ENCODE data around the gene PMF1.

The PMF1 gene

DNA sequence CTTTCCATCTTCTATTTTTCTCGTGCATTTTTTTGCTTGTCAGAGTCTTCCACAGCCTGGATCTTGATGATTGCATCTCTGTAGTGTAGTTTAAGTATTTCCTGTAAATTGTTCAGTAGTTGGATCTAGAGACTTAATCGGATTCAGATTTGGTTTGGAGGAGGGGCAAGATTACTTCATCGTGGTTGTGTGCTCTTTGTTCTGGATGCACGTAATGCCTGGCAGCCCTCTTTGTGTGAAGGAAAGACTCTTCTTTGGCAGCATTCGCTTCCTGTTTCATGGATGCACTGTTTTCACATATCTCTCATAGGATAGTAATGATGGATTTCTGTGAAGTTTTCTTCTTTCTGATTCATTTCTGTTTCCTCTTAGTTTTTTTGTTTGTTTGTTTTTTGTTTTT, 45.3 kb upstream of the PMF1 start:
- TF ChIP-seq TAF1 (IDR thresholded peaks at IDR 0.05; ENCODE audit: borderline replicate concordance, insufficient read depth, low read length) (no peak), SIN3A (IDR thresholded peaks at IDR 0.05; ENCODE audit: borderline replicate concordance, insufficient read depth, low read length) (no peak), FOXP2 (optimal IDR thresholded peaks at IDR 0.05; ENCODE audit: borderline replicate concordance, extremely low read depth, extremely low read length, insufficient read depth) (no peak), POLR2AphosphoS5 (IDR thresholded peaks at IDR 0.05; ENCODE audit: low read depth, low read length) (no peak)
- TF ChIP-seq, protein P1, sequence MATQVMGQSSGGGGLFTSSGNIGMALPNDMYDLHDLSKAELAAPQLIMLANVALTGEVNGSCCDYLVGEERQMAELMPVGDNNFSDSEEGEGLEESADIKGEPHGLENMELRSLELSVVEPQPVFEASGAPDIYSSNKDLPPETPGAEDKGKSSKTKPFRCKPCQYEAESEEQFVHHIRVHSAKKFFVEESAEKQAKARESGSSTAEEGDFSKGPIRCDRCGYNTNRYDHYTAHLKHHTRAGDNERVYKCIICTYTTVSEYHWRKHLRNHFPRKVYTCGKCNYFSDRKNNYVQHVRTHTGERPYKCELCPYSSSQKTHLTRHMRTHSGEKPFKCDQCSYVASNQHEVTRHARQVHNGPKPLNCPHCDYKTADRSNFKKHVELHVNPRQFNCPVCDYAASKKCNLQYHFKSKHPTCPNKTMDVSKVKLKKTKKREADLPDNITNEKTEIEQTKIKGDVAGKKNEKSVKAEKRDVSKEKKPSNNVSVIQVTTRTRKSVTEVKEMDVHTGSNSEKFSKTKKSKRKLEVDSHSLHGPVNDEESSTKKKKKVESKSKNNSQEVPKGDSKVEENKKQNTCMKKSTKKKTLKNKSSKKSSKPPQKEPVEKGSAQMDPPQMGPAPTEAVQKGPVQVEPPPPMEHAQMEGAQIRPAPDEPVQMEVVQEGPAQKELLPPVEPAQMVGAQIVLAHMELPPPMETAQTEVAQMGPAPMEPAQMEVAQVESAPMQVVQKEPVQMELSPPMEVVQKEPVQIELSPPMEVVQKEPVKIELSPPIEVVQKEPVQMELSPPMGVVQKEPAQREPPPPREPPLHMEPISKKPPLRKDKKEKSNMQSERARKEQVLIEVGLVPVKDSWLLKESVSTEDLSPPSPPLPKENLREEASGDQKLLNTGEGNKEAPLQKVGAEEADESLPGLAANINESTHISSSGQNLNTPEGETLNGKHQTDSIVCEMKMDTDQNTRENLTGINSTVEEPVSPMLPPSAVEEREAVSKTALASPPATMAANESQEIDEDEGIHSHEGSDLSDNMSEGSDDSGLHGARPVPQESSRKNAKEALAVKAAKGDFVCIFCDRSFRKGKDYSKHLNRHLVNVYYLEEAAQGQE (IDR thresholded peaks at IDR 0.05; ENCODE audit: insufficient read depth in 1 of 2, low read depth in 2 of 2, low read length in 2 of 2), result no peak

DNA sequence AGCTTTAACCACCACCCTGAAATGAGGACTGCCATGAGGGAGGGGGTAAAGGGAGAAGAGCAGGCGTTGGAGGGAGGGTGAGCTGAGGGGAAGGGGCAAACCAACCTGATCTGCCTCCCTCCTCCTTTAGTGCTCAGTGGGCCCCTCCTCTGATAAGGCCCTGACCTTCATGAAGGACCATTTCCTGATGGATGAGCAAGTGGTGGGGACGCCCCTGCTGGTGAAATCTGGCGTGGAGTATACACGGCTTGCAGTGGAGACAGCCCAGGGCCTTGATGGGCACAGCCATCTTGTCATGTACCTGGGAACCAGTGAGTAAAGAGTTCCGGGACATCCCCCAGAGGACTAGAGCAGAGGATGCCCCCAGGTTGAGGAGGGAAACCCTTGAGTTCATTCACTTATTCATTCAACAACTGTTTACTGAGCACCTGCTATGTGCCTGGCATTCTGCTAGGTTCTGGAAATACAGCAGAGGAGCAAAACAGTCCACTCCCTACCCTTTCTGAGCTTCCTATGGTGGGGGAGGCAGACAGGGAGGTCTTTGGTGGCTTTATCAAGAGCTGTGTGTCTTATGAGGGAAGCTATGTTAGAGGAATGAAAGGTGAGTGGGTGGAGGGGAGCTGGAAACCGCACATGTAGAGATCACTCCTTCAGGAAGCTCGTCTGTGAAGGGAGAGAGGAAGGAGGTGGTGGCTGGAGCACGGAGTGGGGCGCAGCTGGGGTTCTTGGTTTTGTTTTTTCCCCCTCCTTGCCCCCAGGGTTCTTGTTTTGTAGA, 39.9 kb upstream of the PMF1 start:
- TF ChIP-seq, protein P1 (IDR thresholded peaks at IDR 0.05; ENCODE audit: insufficient read depth in 1 of 2, low read depth in 2 of 2, low read length in 2 of 2), result no peak
- TF ChIP-seq POLR2AphosphoS5 (IDR thresholded peaks at IDR 0.05; ENCODE audit: low read depth, low read length) (no peak), FOXP2 (optimal IDR thresholded peaks at IDR 0.05; ENCODE audit: borderline replicate concordance, extremely low read depth, extremely low read length, insufficient read depth) (no peak), SIN3A (IDR thresholded peaks at IDR 0.05; ENCODE audit: borderline replicate concordance, insufficient read depth, low read length) (no peak), TAF1 (IDR thresholded peaks at IDR 0.05; ENCODE audit: borderline replicate concordance, insufficient read depth, low read length) (no peak)

DNA sequence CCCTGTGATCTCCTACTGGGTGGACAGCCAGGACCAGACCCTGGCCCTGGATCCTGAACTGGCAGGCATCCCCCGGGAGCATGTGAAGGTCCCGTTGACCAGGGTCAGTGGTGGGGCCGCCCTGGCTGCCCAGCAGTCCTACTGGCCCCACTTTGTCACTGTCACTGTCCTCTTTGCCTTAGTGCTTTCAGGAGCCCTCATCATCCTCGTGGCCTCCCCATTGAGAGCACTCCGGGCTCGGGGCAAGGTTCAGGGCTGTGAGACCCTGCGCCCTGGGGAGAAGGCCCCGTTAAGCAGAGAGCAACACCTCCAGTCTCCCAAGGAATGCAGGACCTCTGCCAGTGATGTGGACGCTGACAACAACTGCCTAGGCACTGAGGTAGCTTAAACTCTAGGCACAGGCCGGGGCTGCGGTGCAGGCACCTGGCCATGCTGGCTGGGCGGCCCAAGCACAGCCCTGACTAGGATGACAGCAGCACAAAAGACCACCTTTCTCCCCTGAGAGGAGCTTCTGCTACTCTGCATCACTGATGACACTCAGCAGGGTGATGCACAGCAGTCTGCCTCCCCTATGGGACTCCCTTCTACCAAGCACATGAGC, 36.1 kb upstream of the PMF1 start:
- TF ChIP-seq FOXP2 (optimal IDR thresholded peaks at IDR 0.05; ENCODE audit: borderline replicate concordance, extremely low read depth, extremely low read length, insufficient read depth), result no peak

DNA sequence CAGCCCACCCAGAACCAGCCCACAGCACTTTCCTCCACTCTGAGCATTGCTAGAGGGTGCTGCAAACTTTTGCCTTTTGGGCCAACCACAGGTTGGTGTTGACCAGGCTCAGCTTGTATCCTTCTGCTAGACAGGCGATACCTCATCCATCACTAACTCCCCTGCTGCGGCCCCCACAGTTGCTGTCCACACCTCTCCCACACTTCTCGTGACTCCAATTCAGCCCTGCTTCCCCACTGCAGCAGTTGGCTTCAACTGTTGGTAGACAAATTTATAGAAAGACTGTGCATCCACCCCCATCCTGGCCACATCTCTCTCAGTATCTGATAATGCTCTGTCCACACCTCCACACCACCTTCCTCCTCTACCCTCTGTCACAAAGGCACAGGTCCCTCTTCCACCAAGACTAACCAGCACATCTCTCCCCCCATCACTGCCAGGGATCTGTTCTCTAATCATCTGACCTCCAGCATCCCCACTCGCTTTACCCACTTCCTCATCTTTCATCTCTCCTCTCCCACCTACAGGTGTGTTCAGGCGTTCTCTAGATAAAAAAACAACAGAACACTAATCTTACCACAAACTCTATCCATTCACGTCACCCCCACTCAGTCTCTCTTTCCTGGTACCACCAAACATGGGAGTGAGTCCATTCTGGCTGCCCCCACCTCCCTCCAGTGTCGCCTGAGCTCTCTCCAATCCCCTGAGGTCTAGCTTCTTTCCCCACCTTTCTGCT, 34.7 kb upstream of the PMF1 start:
- no peak for TF ChIP-seq SIN3A (IDR thresholded peaks at IDR 0.05; ENCODE audit: borderline replicate concordance, insufficient read depth, low read length)
- TF ChIP-seq FOXP2 (optimal IDR thresholded peaks at IDR 0.05; ENCODE audit: borderline replicate concordance, extremely low read depth, extremely low read length, insufficient read depth), result no peak
- TF ChIP-seq TAF1 (IDR thresholded peaks at IDR 0.05; ENCODE audit: borderline replicate concordance, insufficient read depth, low read length), result no peak
- TF ChIP-seq, protein P1 (IDR thresholded peaks at IDR 0.05; ENCODE audit: insufficient read depth in 1 of 2, low read depth in 2 of 2, low read length in 2 of 2), result no peak
- no peak for TF ChIP-seq POLR2AphosphoS5 (IDR thresholded peaks at IDR 0.05; ENCODE audit: low read depth, low read length)

DNA sequence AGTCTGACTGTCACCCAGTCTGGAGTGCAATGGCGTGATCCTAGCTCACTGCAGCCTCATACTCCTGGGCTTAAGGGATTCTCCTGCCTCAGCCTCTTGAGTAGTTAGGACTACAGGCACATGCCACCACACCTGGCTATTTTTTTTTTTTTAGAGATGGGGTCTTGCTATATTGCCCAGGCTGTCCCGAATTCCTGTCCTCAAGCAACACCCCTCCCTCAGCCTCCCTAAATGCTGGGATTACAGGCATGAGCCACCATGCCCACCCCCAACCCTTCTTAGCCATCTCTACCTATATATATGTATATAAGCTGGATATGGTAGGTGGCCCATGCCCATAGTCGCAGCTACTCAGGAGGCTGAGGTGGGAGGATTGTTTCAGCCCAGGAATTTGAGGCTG, 32.3 kb upstream of the PMF1 start:
- no peak for TF ChIP-seq FOXP2 (optimal IDR thresholded peaks at IDR 0.05; ENCODE audit: borderline replicate concordance, extremely low read depth, extremely low read length, insufficient read depth)
- TF ChIP-seq, protein P1 (IDR thresholded peaks at IDR 0.05; ENCODE audit: insufficient read depth in 1 of 2, low read depth in 2 of 2, low read length in 2 of 2), result no peak
- no peak for TF ChIP-seq TAF1 (IDR thresholded peaks at IDR 0.05; ENCODE audit: borderline replicate concordance, insufficient read depth, low read length)
- no peak for TF ChIP-seq SIN3A (IDR thresholded peaks at IDR 0.05; ENCODE audit: borderline replicate concordance, insufficient read depth, low read length)
- TF ChIP-seq POLR2AphosphoS5 (IDR thresholded peaks at IDR 0.05; ENCODE audit: low read depth, low read length), result no peak

Data from PFSK-1 (cell line).